ENCODE results near the gene FAM168A. TPM values are rescaled to one million over a fixed set of nuclear protein-coding genes. Genes with fewer than 3 reads are reported as not detected.

FAM168A gene
- total RNA-seq, 1 experiment from 2014 or later = 21.1 TPM

DNA sequence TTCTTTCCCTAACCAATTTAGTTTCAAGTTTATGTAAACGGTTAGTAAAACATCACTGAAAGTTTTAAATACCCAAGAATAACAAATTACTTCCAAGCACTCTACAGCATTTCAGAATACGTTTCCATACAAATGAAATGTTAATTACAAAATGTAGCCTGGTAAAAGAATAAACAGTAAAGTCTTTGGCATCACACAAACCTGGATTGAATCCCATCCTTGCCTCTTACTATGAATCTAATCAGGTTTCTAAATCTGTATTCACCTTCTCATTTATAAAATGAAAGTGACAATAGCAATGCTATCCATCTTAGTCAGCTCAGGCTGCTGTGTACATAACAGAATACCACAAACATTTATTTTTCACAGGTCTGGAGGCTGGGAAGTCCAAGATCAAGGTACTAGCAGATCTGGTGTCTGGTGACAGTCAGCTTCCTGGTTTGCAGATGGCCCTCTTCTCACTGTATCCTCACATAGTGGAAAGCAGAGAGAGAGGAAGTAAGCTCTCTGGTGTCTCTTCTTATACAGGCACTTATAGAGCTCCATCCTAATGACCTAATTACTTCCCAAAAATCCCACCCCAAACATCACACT lies 19.2 kb downstream of the FAM168A start:
- H2AFZ ChIP-seq (ENCODE audit: low read length) = no peak overlapping the region
- H2AK5ac ChIP-seq (ENCODE audit: insufficient read length, low read length) = no peak overlapping the region
- no peak overlapping the region for H3K27ac ChIP-seq (ENCODE audit: insufficient read length, low read depth, low read length)
- no peaks in the 10 kb centered on the region for H3K23me2 ChIP-seq (ENCODE audit: insufficient read length, low read depth, low read length, poor library complexity, severe bottlenecking)
- no peak overlapping the region for H4K91ac ChIP-seq (ENCODE audit: insufficient read length, low read depth, low read length)
- TF ChIP-seq, protein P1, sequence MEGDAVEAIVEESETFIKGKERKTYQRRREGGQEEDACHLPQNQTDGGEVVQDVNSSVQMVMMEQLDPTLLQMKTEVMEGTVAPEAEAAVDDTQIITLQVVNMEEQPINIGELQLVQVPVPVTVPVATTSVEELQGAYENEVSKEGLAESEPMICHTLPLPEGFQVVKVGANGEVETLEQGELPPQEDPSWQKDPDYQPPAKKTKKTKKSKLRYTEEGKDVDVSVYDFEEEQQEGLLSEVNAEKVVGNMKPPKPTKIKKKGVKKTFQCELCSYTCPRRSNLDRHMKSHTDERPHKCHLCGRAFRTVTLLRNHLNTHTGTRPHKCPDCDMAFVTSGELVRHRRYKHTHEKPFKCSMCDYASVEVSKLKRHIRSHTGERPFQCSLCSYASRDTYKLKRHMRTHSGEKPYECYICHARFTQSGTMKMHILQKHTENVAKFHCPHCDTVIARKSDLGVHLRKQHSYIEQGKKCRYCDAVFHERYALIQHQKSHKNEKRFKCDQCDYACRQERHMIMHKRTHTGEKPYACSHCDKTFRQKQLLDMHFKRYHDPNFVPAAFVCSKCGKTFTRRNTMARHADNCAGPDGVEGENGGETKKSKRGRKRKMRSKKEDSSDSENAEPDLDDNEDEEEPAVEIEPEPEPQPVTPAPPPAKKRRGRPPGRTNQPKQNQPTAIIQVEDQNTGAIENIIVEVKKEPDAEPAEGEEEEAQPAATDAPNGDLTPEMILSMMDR (conservative IDR thresholded peaks at IDR 0.05) = no peak
- no peak overlapping the region for H3K4me2 ChIP-seq (ENCODE audit: insufficient read depth, insufficient read length, low read length)
- H3K9me3 ChIP-seq (ENCODE audit: control insufficient read depth, low read depth, low read length) = no peaks in the 10 kb centered on the region
- no peak overlapping the region for H3K14ac ChIP-seq (ENCODE audit: insufficient read depth, low read length)
- no peak overlapping the region for H3K18ac ChIP-seq (ENCODE audit: insufficient read length, low read depth, low read length)
- no peak overlapping the region for H3K23ac ChIP-seq (ENCODE audit: insufficient read length, low read depth, low read length)
- H2BK120ac ChIP-seq (ENCODE audit: low read depth, low read length, poor library complexity, severe bottlenecking) = no peak overlapping the region
- no CpG with 5 or more reads among the region's 2 CpGs for WGBS (ENCODE audit: extremely low coverage, insufficient read length, low lambda C conversion rate)
- H3K4me3 Mint-ChIP-seq = no peak overlapping the region
- no peak overlapping the region for H2BK5ac ChIP-seq (ENCODE audit: insufficient read length, low read length)
- DNase-seq = no peak
- H3K9ac ChIP-seq (ENCODE audit: extremely low read depth, insufficient read length, low read length) = no peak overlapping the region
- H3K4me1 Mint-ChIP-seq = peaks cover 18 to 19% of the 10 kb centered on the region in 2 experiments
- H2BK20ac ChIP-seq (ENCODE audit: low read depth, low read length, poor library complexity, severe bottlenecking) = no peak overlapping the region
- H3K4me1 ChIP-seq (ENCODE audit: insufficient read depth, low read length) = peaks cover 3% of the 10 kb centered on the region; the same call in 1 of the 2 replicates
- peaks cover 4% of the 10 kb centered on the region for H3K79me1 ChIP-seq (ENCODE audit: insufficient read depth, low read depth, low read length, poor library complexity, severe bottlenecking)
- H3K9me3 Mint-ChIP-seq = no peaks in the 10 kb centered on the region
- no peak overlapping the region for H3T11ph ChIP-seq (ENCODE audit: low read length)
- H4K20me1 ChIP-seq (ENCODE audit: control insufficient read depth, insufficient read depth, insufficient read length) = no peaks in the 10 kb centered on the region
- H3K4ac ChIP-seq (ENCODE audit: low read depth, low read length) = no peak overlapping the region
- H3K27me3 Mint-ChIP-seq (ENCODE audit: low read depth) = no peaks in the 10 kb centered on the region
- H2BK15ac ChIP-seq (ENCODE audit: low read depth, low read length) = no peak overlapping the region
- H3K27me3 ChIP-seq (ENCODE audit: insufficient read depth, low read length) = no peaks in the 10 kb centered on the region
- no peak overlapping the region for H2BK12ac ChIP-seq (ENCODE audit: insufficient read length, low read depth, low read length)
- no peak overlapping the region for H4K5ac ChIP-seq (ENCODE audit: insufficient read length, low read depth, low read length)
- no peak overlapping the region for H3K56ac ChIP-seq (ENCODE audit: insufficient read length, low read depth, low read length)
- no peak overlapping the region for H4K8ac ChIP-seq (replicated peaks; ENCODE audit: insufficient read length, low read depth, low read length)
- H3K79me2 ChIP-seq (ENCODE audit: insufficient read depth, low read length) = no peaks in the 10 kb centered on the region; the same call in 1 of the 2 replicates
- peak overlapping the region in 1 of 3 experiments; percentile 48; a peak in 1 of 7 replicates for H3K27ac Mint-ChIP-seq
- peaks cover 4 to 9% (median 9%) of the 10 kb centered on the region in 3 experiments; a peak in 6 of 7 replicates for H3K36me3 Mint-ChIP-seq (ENCODE audit: insufficient read depth in 1 of 3, low read depth in 3 of 3)
